KMS-11 (cell line): ENCODE data around the gene TCF7L2.

Source experiments
- H2AFZ ChIP-seq: fragments of 200-600 bp; sonication (generic); 2 replicates; pipeline ENCODE4 v1.6.1; 2016; ENCODE audit warnings: antibody characterized with exemption, mixed run types, low read depth
- H3K27ac ChIP-seq: fragments of 200-600 bp; sonication (generic); 2 replicates; pipeline ENCODE4 v1.6.1; 2016; ENCODE audit warnings: mild to moderate bottlenecking, mixed run types
- H3K27me3 ChIP-seq: fragments of 200-600 bp; sonication (generic); 2 replicates; pipeline ENCODE4 v1.6.1; 2017; ENCODE audit warnings: mild to moderate bottlenecking, low read depth, mixed run types, moderate library complexity; ENCODE audit not compliant: insufficient read depth
- H3K36me3 ChIP-seq: fragments of 200-600 bp; sonication (generic); 2 replicates; pipeline ENCODE4 v1.6.1; 2017; ENCODE audit warnings: mild to moderate bottlenecking, mixed run types; ENCODE audit not compliant: insufficient read depth
- H3K4me1 ChIP-seq: fragments of 200-600 bp; sonication (generic); 2 replicates; pipeline ENCODE4 v1.6.1; 2016; ENCODE audit warnings: mild to moderate bottlenecking, low read depth, mixed run types; ENCODE audit not compliant: poor library complexity, severe bottlenecking
- H3K4me2 ChIP-seq: fragments of 200-600 bp; sonication (generic); 2 replicates; pipeline ENCODE4 v1.7.0; 2016; ENCODE audit warnings: mild to moderate bottlenecking, mixed run types
- H3K4me3 ChIP-seq: fragments of 200-600 bp; sonication (generic); IDR thresholded peaks from 2 replicates; pipeline ENCODE4 v1.6.1; 2017; ENCODE audit warnings: low read depth, low read length, mixed read lengths; ENCODE audit not compliant: insufficient read depth
- H3K79me2 ChIP-seq: fragments of 200-600 bp; sonication (generic); 2 replicates; pipeline ENCODE4 v1.6.1; 2016; ENCODE audit warnings: low read depth, mixed run types; ENCODE audit not compliant: insufficient read depth
- H3K9ac ChIP-seq: fragments of 200-600 bp; sonication (generic); 2 replicates; pipeline ENCODE4 v1.6.1; 2016; ENCODE audit warnings: mild to moderate bottlenecking, mixed run types
- H4K20me1 ChIP-seq: fragments of 200-600 bp; sonication (generic); 2 replicates; pipeline ENCODE4 v1.6.1; 2016; ENCODE audit warnings: mild to moderate bottlenecking, mixed run types; ENCODE audit not compliant: insufficient read depth
- CTCF ChIP-seq: fragments of 200-600 bp; sonication (generic); conservative IDR thresholded peaks from 2 replicates; pipeline ENCODE4 v1.6.1; 2017; ENCODE audit warnings: low read depth, mild to moderate bottlenecking, antibody characterized with exemption, low read length, moderate library complexity, mixed read lengths

Gene TCF7L2

GRCh38 chr10:113158183-113158582 lies 208.1 kb downstream of the TCF7L2 start:
- Histone ChIP-seq H4K20me1 (no peaks in the 10 kb centered on the region), H3K9ac (no peak overlapping the region), H3K4me2 (no peak overlapping the region), H3K27me3 (no peaks in the 10 kb centered on the region), H3K79me2 (no peaks in the 10 kb centered on the region), H3K4me1 (no peaks in the 10 kb centered on the region), H2AFZ (no peak overlapping the region), H3K36me3 (no peaks in the 10 kb centered on the region), H3K27ac (no peak overlapping the region), H3K4me3 (no peak overlapping the region)
- no peak for TF ChIP-seq CTCF

DNA sequence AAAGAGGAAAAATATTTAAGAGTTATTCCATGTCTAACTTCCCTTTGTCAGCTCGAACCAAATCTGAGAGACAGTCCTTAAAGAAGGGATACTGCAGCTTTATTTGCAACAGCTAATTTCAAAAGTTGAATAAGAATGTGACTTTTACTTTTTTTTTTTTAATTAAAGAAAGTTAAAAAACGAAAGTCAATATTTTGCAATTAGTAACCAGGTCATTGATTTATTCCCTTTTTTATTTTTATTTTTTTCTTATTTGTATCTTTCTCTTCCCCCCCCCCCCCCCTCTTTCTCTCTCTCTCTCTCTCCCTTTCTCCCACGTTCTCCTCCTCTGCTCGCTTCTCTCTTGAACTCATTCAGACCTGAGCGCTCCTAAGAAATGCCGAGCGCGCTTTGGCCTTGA lies 209.5 kb downstream of the TCF7L2 start:
- no peaks in the 10 kb centered on the region for H3K79me2 ChIP-seq
- H2AFZ ChIP-seq: no peak overlapping the region
- H3K4me1 ChIP-seq: no peaks in the 10 kb centered on the region
- H4K20me1 ChIP-seq: no peaks in the 10 kb centered on the region
- no peaks in the 10 kb centered on the region for H3K36me3 ChIP-seq
- H3K4me2 ChIP-seq: no peak overlapping the region
- H3K4me3 ChIP-seq: no peak overlapping the region
- no peaks in the 10 kb centered on the region for H3K27me3 ChIP-seq
- no peak for TF ChIP-seq CTCF
- no peak overlapping the region for H3K9ac ChIP-seq
- H3K27ac ChIP-seq: no peak overlapping the region

GRCh38 chr10:113160641-113161040 lies 210.6 kb downstream of the TCF7L2 start:
- no peak overlapping the region for H3K4me3 ChIP-seq

GRCh38 chr10:113161066-113161465 lies 211.0 kb downstream of the TCF7L2 start:
- Histone ChIP-seq H4K20me1 (no peaks in the 10 kb centered on the region), H3K27ac (no peak overlapping the region), H3K9ac (no peak overlapping the region), H3K4me3 (no peak overlapping the region), H2AFZ (no peak overlapping the region), H3K4me2 (no peak overlapping the region), H3K4me1 (no peaks in the 10 kb centered on the region), H3K36me3 (no peaks in the 10 kb centered on the region), H3K27me3 (no peaks in the 10 kb centered on the region), H3K79me2 (no peaks in the 10 kb centered on the region)
- no peak for TF ChIP-seq CTCF

More at GRCh38 chr10:113160641-113161040, 210.6 kb downstream of the TCF7L2 start:
- no peaks in the 10 kb centered on the region for H3K36me3 ChIP-seq
- no peak overlapping the region for H3K27ac ChIP-seq
- H2AFZ ChIP-seq: no peak overlapping the region
- no peak overlapping the region for H3K9ac ChIP-seq
- no peaks in the 10 kb centered on the region for H3K27me3 ChIP-seq
- no peak overlapping the region for H3K4me2 ChIP-seq
- H3K4me1 ChIP-seq: no peaks in the 10 kb centered on the region
- H3K79me2 ChIP-seq: no peaks in the 10 kb centered on the region
- no peak for TF ChIP-seq CTCF
- no peaks in the 10 kb centered on the region for H4K20me1 ChIP-seq
